LNCAP (cell line): ENCODE data around the gene XPR1.

Source experiments
- CTCF ChIP-seq: fragments of 450-650 bp; IDR thresholded peaks from 2 replicates; pipeline ENCODE4 v1.5.1; 2017; ENCODE audit warnings: mild to moderate bottlenecking

The XPR1 gene

DNA sequence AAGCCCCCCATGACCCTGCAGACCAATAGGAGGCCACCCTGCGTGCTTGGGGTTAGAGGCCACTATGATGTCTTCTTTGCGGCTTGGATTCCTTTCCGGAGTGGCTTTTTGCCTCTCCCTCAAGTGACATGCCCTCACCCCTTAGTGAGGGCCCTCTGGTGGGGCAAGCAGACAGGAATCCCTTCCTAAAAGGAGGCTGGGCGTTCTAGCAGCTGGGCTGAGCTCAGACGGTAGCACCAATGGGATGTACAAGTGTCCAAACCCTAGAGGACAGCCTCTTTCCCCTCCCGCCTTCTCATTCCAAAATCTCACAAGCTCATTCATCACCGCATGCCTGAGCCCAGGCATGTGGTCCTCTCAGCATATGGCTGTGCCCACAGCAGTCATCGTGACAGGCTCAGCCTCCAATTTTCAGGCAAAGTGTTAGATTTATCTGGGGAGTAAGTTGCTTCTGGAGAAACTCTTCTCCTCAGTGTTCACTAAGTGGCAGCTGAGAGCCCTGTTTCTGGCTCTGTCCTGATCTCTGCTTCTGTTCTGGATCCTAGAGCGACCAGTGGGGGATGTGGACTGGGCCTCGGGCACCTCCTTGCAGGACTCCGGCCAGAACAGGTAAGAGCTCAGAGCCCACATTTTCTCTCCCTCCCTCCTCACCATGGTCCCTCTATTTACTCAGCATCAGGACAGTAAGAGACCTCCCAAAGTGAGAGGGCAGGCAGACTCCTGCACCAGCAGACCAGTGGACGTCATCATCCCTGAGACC lies 285.7 kb downstream of the XPR1 start:
- TF ChIP-seq CTCF, result no peak

DNA sequence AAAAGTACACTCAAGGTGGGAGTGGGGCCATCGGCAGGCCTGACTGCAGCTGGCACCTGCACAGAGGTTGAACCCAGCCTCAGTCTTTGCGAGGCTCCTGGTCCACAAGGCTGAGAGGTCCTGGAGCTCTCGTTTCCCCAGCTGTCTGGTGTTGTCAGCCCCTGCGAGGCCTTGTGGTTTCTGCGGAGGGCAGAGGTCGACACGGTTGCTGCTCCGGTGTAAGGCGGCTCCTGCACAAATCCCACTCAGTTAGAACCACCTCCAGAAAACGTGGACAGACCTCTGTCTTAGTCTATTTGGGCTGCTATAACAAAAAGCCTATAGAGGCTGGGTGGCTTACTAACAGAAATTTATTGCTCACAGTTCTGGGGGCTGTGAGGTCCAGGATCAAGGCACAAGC lies 286.7 kb downstream of the XPR1 start:
- TF ChIP-seq CTCF, result no peak

- no peak for TF ChIP-seq CTCF
These were observed 287.4 kb downstream of the XPR1 start for GRCh38 chr1:180919183-180919700.

GRCh38 chr1:180920193-180920592 lies 288.4 kb downstream of the XPR1 start:
- TF ChIP-seq CTCF, result no peak

DNA sequence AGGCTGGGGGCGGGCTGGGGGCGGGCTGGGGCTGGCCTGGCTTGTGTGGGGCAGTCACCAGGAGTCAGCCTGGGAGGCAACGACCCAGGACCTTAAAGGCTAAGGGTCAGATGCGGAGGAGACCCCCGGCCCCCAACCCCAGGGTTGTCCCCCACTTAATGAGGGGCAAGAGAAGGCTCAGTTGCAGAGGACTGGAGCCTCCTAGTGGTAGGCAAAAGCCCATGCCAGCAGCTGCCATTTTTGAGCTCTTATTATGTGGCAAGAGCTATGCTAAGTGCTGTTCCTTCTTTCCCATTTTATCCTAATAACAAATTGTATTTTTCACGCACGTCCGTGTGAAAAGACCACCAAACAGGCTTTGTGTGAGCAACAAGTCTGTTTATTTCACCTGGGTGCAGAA lies 288.9 kb downstream of the XPR1 start:
- TF ChIP-seq CTCF, result peak; percentile 46

DNA sequence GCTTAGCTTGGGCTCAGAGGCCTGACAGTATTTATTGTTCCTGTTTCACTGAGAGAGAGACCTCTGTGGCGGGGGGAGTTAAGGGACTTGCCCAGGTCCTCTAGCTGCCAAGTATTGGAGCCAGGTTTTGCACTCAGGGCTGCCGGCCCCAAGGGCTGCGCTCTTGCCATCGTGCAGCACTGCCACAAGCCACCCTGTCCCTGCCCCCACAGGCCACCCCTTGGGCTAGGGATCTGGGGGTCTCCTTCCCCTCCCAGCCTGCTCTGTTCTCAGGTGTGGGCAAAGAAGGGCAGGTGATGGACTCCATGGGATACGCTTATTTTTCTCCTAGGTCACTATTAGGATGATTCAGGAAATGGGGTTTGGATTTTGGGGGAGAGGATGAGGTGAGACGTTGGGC lies 289.6 kb downstream of the XPR1 start:
- TF ChIP-seq CTCF, result no peak

DNA sequence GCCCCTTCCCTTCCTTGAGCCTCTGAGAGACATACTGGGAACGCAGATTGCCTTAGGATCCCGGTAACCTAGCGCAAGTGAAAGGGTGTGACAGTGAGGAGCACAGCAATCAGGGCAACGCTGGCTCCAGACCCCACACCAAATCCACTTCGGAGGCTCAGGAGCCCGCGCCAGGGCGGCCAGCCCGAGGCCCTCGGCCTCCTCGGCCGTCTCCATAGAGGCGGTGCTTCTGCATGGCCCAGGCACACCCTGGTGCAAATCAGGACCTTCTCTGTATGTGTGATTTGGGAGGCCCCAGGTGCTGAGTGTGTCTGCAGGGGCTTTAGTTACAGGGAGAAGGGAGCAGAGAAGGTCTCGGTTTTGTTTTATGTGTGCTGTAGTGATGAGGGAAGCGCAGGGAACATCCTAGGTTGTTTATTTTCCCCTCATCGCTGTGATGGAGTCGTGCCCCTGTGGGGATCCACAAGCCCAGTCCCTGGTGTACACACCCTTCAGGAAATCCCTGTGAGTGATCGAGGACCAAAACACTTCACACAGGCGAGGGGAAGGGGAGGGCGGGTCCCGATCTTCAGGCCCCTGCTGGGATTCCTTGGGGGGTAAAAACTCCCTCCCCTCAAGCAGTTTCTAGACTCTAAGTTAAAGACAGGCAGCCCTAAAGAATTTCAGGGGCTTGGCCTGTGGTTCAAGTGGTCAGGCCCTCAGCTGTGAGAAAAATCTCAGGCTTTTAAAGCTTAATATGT lies 290.2 kb downstream of the XPR1 start:
- no peak for TF ChIP-seq CTCF
